H1 (cell line): ENCODE results near the gene APBB3. TPM values are rescaled to one million over a fixed set of nuclear protein-coding genes. Genes with fewer than 3 reads are reported as not detected.
"Not testable (repeated sequence)": the region's sequence is repeated elsewhere in the genome, so short reads cannot be mapped to it uniquely, and the experiment has no call there.

Source experiments
- CTCF ChIA-PET: fragments of 300-600 bp; sonication (Branson Sonifier 250); formaldehyde crosslinking; loops from one replicate; lab custom pipeline; 2021; ENCODE audit not compliant: partially characterized antibody; lab: Charles Lee
- POLR2A ChIA-PET: fragments of 300-600 bp; sonication (Branson Sonifier 250); formaldehyde crosslinking; loops from one replicate; lab custom pipeline; 2021; ENCODE audit warnings: inconsistent platforms; ENCODE audit not compliant: partially characterized antibody; lab: Charles Lee
- DNase-seq, 2 experiments: peaks; one replicate each; pipeline versions ENCODE4 v3.0.0 to v3.0.0-alpha.2; 2010 to 2022; ENCODE audit warnings: low spot score in 2 of 2, low read depth in 1 of 2, mixed read lengths in 1 of 2
- FAIRE-seq: peaks from 2 replicates; lab custom pipeline; 2011; peaks lifted over from hg19 to GRCh38; lab: Jason Lieb, UNC
- H2AFZ ChIP-seq: 2 replicates; pipeline ENCODE4 v1.8.1; 2012; ENCODE audit warnings: low read length, inconsistent platforms
- H2AK5ac ChIP-seq: 2 replicates; pipeline ENCODE4 v1.6.1; 2013; ENCODE audit warnings: low read depth, low read length
- H2BK120ac ChIP-seq: replicated peaks from 2 replicates; pipeline ENCODE3; 2013; ENCODE audit warnings: low read depth, low read length, inconsistent platforms
- H2BK12ac ChIP-seq: 2 replicates; pipeline ENCODE4 v1.6.1; 2013; ENCODE audit warnings: low read depth, low read length
- H2BK15ac ChIP-seq: 2 replicates; pipeline ENCODE4 v1.6.1; 2013; ENCODE audit warnings: low read length
- H2BK20ac ChIP-seq: 2 replicates; pipeline ENCODE4 v1.6.1; 2013; ENCODE audit warnings: low read length
- H2BK5ac ChIP-seq: 2 replicates; pipeline ENCODE4 v1.6.1; 2013; ENCODE audit warnings: low read depth, low read length
- H3K14ac ChIP-seq: 2 replicates; pipeline ENCODE4 v1.6.1; 2013; ENCODE audit warnings: inconsistent platforms; ENCODE audit not compliant: insufficient read length
- H3K18ac ChIP-seq: 2 replicates; pipeline ENCODE4 v1.6.1; 2013; ENCODE audit warnings: low read length; ENCODE audit errors: extremely low read depth
- H3K23ac ChIP-seq: 2 replicates; pipeline ENCODE4 v1.6.1; 2013; ENCODE audit warnings: inconsistent platforms; ENCODE audit not compliant: insufficient read length
- H3K23me2 ChIP-seq: 2 replicates; pipeline ENCODE4 v1.6.1; 2013; ENCODE audit warnings: low read depth, low read length
- H3K27ac ChIP-seq: 2 replicates; pipeline ENCODE4 v1.6.1; 2011; ENCODE audit warnings: low read depth, low read length, inconsistent platforms
- H3K27me3 ChIP-seq, 4 experiments: replicated peaks in 1 of 4; 1 replicate in 1 of 4; 2 replicates in 3 of 4; pipeline versions ENCODE4 v1.6.1 to v1.8.1; 2011 to 2013; ENCODE audit warnings: low read length in 3 of 4, mild to moderate bottlenecking in 3 of 4, inconsistent platforms in 2 of 4, mixed read lengths in 2 of 4, moderate library complexity in 1 of 4; ENCODE audit not compliant: control insufficient read depth in 3 of 4, insufficient read depth in 3 of 4; ENCODE audit errors: extremely low read depth in 1 of 4
- H3K36me3 ChIP-seq, 4 experiments: 2 replicates each; pipeline versions ENCODE4 v1.6.1 to v1.8.1; 2011 to 2013; ENCODE audit warnings: mild to moderate bottlenecking in 4 of 4, low read length in 3 of 4, moderate library complexity in 2 of 4, control low read depth in 1 of 4, inconsistent platforms in 1 of 4; ENCODE audit not compliant: insufficient read depth in 4 of 4, control insufficient read depth in 2 of 4
- H3K4ac ChIP-seq: replicated peaks from 2 replicates; pipeline ENCODE3; 2013; ENCODE audit warnings: low read length, low read depth, mixed read lengths, inconsistent platforms; ENCODE audit not compliant: insufficient read length
- H3K4me1 ChIP-seq, 4 experiments: replicated peaks in 1 of 4; 1 replicate in 1 of 4; 2 replicates in 3 of 4; pipeline versions ENCODE4 v1.6.1 to v1.8.1; 2011 to 2013; ENCODE audit warnings: low read length in 3 of 4, inconsistent platforms in 2 of 4, mixed read lengths in 1 of 4; ENCODE audit not compliant: insufficient read depth in 4 of 4, control insufficient read depth in 3 of 4
- H3K4me2 ChIP-seq, 2 experiments: 2 replicates each; pipeline versions ENCODE4 v1.6.1 to v1.8.1; 2011 to 2013; ENCODE audit warnings: low read depth in 2 of 2, low read length in 2 of 2, control low read depth in 1 of 2, inconsistent platforms in 1 of 2, mild to moderate bottlenecking in 1 of 2; ENCODE audit not compliant: insufficient read depth in 1 of 2
- H3K4me3 ChIP-seq, 4 experiments: fragments of 200-600, 300-600 bp in 1 of 4; sonication (generic), shearing (Covaris generic), sonication (Bioruptor Twin) in 1 of 4; 2 replicates each; pipeline versions ENCODE4 v1.5.1 to v1.8.1; 2011 to 2016; ENCODE audit warnings: low read length in 4 of 4, low read depth in 3 of 4, control low read depth in 2 of 4, inconsistent platforms in 2 of 4, mild to moderate bottlenecking in 2 of 4, mixed read lengths in 1 of 4, moderate library complexity in 1 of 4; ENCODE audit not compliant: insufficient read depth in 2 of 4; ENCODE audit errors: extremely low read depth in 1 of 4
- H3K56ac ChIP-seq: replicated peaks from 2 replicates; pipeline ENCODE3; 2013; ENCODE audit warnings: low read depth, mild to moderate bottlenecking, mixed read lengths, low read length, inconsistent platforms; ENCODE audit not compliant: insufficient read length
- H3K79me1 ChIP-seq: 2 replicates; pipeline ENCODE4 v1.6.1; 2013; ENCODE audit warnings: low read depth, low read length, control low read depth
- H3K79me2 ChIP-seq, 2 experiments: 2 replicates each; pipeline versions ENCODE4 v1.6.1 to v1.8.1; 2012 to 2013; ENCODE audit warnings: low read length in 2 of 2, mild to moderate bottlenecking in 2 of 2, inconsistent platforms in 1 of 2; ENCODE audit not compliant: insufficient read depth in 2 of 2, control insufficient read depth in 1 of 2
- H3K9ac ChIP-seq, 4 experiments: replicated peaks in 1 of 4; 1 replicate in 1 of 4; 2 replicates in 3 of 4; pipeline versions ENCODE4 v1.6.1 to v1.8.1; 2011 to 2013; ENCODE audit warnings: low read depth in 3 of 4, low read length in 3 of 4, control low read depth in 2 of 4, mild to moderate bottlenecking in 2 of 4, moderate library complexity in 2 of 4, inconsistent platforms in 1 of 4; ENCODE audit errors: extremely low read depth in 1 of 4
- H3K9me3 ChIP-seq, 2 experiments: 2 replicates each; pipeline versions ENCODE4 v1.6.1 to v1.8.1; 2012 to 2013; ENCODE audit warnings: mild to moderate bottlenecking in 2 of 2, moderate library complexity in 2 of 2, control low read depth in 1 of 2, inconsistent platforms in 1 of 2, low read depth in 1 of 2, low read length in 1 of 2, mixed read lengths in 1 of 2; ENCODE audit not compliant: insufficient read depth in 2 of 2
- H4K20me1 ChIP-seq, 2 experiments: replicated peaks in 1 of 2; 2 replicates each; pipeline versions ENCODE3 to v1.8.1; 2011 to 2013; ENCODE audit warnings: inconsistent platforms in 2 of 2, low read length in 2 of 2, mild to moderate bottlenecking in 1 of 2; ENCODE audit not compliant: insufficient read depth in 2 of 2, control insufficient read depth in 1 of 2
- H4K5ac ChIP-seq: 2 replicates; pipeline ENCODE4 v1.6.1; 2013; ENCODE audit warnings: low read length, low read depth, mixed read lengths, inconsistent platforms; ENCODE audit not compliant: insufficient read length
- H4K8ac ChIP-seq: 2 replicates; pipeline ENCODE4 v1.8.0; 2013; ENCODE audit warnings: mild to moderate bottlenecking, moderate library complexity, low read length, inconsistent platforms; ENCODE audit not compliant: insufficient read depth; ENCODE audit errors: extremely low read depth
- H4K91ac ChIP-seq: replicated peaks from 2 replicates; pipeline ENCODE3; 2013; ENCODE audit warnings: low read length, mixed read lengths, inconsistent platforms; ENCODE audit not compliant: insufficient read length
- BACH1 ChIP-seq: IDR thresholded peaks from 2 replicates; pipeline ENCODE4 v1.6.1; 2012; ENCODE audit warnings: low read length, improper control_type of control experiment
- CTBP2 ChIP-seq: IDR thresholded peaks from 2 replicates; pipeline ENCODE4 v1.7.0; 2011; ENCODE audit warnings: borderline replicate concordance, mild to moderate bottlenecking, moderate library complexity, mixed read lengths, low read length; ENCODE audit not compliant: insufficient read depth, insufficient read length
- HDAC6 ChIP-seq: IDR thresholded peaks from one replicate; pipeline ENCODE4 v1.7.1; 2012; ENCODE audit warnings: low read depth, mild to moderate bottlenecking, inconsistent platforms, low read length, moderate library complexity
- RXRA ChIP-seq: IDR thresholded peaks from 2 replicates; pipeline ENCODE4 v1.6.1; 2011; ENCODE audit warnings: low read depth, mild to moderate bottlenecking, low read length, moderate library complexity; ENCODE audit not compliant: insufficient read depth
- WGBS, 2 experiments: shearing (Covaris generic) in 1 of 2; methylation state at CpG; one replicate each; pipeline versions ENCODE4 v1.1.6 to v1.1.7; 2013 to 2015; ENCODE audit warnings: low lambda C conversion rate in 2 of 2, mixed read lengths in 2 of 2, inconsistent platforms in 1 of 2, low coverage in 1 of 2, missing lambda C conversion rate in 1 of 2; ENCODE audit not compliant: insufficient replicate concordance in 2 of 2, insufficient coverage in 1 of 2, insufficient read length in 1 of 2; ENCODE audit errors: extremely low coverage in 1 of 2, missing lambda C conversion rate in 1 of 2; 5-methylcytosine and 5-hydroxymethylcytosine counted together
- polyA plus RNA-seq, 7 experiments: library from polyadenylated mRNA; depleted of rRNA in 3 of 7; stranded (reverse) in 5 of 7; unstranded in 2 of 7; fragments of >200 nt in 5 of 7; fragments of 200-250 nt in 2 of 7; gene quantifications; 1 replicate in 5 of 7; 2 replicates in 1 of 7; 4 replicates in 1 of 7; pipeline versions ENCODE4 v1.2.1 to v1.2.3, GENCODE V29; 2011 to 2013; ENCODE audit warnings: missing spikeins in 2 of 7, mixed read lengths in 2 of 7
- total RNA-seq: library from RNA; stranded (reverse); fragmentation: NEBNext Ultra II Directional; extraction: Animal tissue kit (Norgen Biotek cat#: 25700); gene quantifications from 2 replicates; pipeline ENCODE4 v1.2.1, GENCODE V29; 2021
- TF ChIP-seq, protein P1 (sequence below): IDR thresholded peaks from 2 replicates; pipeline ENCODE4 v1.6.1; 2011; ENCODE audit warnings: low read length, improper control_type of control experiment

APBB3 gene
- total and polyA plus RNA-seq, 2 of the 8 experiments (the other 6 are each of a cell fraction or from before 2014, with no cell fraction given) = 16.0 to 21.9 TPM

DNA sequence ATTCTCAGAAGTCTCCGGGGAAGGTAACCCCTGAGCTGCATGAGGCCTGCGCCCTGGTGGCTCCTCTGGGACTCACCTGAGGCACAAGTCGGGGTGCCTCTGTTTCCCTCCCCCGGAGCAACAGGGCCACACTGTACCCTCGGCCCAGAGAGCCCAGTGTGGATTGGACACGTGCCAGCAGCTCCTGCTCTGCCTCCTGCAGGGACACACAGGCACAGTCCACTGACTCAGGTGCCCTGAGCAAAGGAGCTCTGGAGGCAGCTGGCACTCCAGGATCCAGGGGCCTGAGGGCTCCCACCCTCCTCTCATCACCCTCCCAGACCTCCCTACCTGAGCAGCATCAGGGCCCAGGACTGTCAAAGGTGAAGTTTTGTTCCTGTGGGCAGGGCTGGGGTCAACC, 29.8 kb upstream of the APBB3 start (continued):
- TF ChIP-seq HDAC6 (no peak), CTBP2 (no peak), BACH1 (no peak), RXRA (no peak)
- TF ChIP-seq, protein P1, sequence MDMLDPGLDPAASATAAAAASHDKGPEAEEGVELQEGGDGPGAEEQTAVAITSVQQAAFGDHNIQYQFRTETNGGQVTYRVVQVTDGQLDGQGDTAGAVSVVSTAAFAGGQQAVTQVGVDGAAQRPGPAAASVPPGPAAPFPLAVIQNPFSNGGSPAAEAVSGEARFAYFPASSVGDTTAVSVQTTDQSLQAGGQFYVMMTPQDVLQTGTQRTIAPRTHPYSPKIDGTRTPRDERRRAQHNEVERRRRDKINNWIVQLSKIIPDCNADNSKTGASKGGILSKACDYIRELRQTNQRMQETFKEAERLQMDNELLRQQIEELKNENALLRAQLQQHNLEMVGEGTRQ = no peak

DNA sequence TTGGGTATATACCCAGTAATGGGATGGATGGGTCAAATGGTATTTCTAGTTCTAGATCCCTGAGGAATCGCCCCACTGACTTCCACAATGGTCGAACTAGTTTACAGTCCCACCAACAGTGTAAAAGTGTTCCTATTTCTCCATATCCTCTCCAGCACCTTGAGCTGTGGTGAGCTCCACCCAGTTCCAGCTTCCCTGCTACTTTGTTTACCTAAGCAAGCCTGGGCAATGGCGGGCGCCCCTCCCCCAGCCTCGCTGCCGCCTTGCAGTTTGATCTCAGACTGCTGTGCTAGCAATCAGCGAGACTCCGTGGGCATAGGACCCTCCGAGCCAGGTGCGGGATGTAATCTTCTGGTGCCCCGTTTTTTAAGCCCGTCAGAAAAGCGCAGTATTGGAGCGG, 28.7 kb upstream of the APBB3 start:
- POLR2A ChIA-PET = interaction anchor here (0.6 to 1.8 kb wide), 3 partner anchors 35 to 552 kb away, joined by 3 to 6 read pairs (median 4); partner anchors contain the start of genes EIF4EBP3 and SRA1
- H2BK12ac ChIP-seq, H4K8ac ChIP-seq, H2AK5ac ChIP-seq, H4K20me1 ChIP-seq, DNase-seq, H3K27ac ChIP-seq, H2BK120ac ChIP-seq, H2BK20ac ChIP-seq, H4K5ac ChIP-seq, H3K27me3 ChIP-seq, H4K91ac ChIP-seq, H3K18ac ChIP-seq, H2BK5ac ChIP-seq, H3K14ac ChIP-seq, H3K23me2 ChIP-seq, H3K4me2 ChIP-seq, H3K9me3 ChIP-seq, H3K4me1 ChIP-seq, H2BK15ac ChIP-seq, H3K56ac ChIP-seq, H2AFZ ChIP-seq, H3K9ac ChIP-seq, CTCF ChIA-PET, H3K23ac ChIP-seq, H3K36me3 ChIP-seq, H3K4ac ChIP-seq, H3K79me1 ChIP-seq, FAIRE-seq, H3K79me2 ChIP-seq: not testable (repeated sequence)
- WGBS, 2 experiments = 69% methylated on average over 8 of the region's 14 CpGs; no CpG with 5 or more reads in 1 of the 2 experiments
- peak overlapping the region in 1 of 4 experiments; percentile 16; a peak in 1 of 8 replicates for H3K4me3 ChIP-seq
